Testis (tissue), 2 donors: ENCODE data around the gene SDSL.

ENCODE experiments used
- CTCF ChIP-seq, 3 experiments: fragments of 450-650 bp in 2 of 3; fragments of 200-600 bp in 1 of 3; sonication (generic) in 1 of 3; IDR thresholded peaks; one replicate each; pipeline ENCODE4 v1.5.1; 2016 to 2019; ENCODE audit warnings: antibody characterized with exemption in 3 of 3, mild to moderate bottlenecking in 2 of 3, moderate library complexity in 1 of 3
- POLR2A ChIP-seq: fragments of 450-650 bp; IDR thresholded peaks from one replicate; pipeline ENCODE4 v1.6.1; 2017; ENCODE audit warnings: antibody characterized with exemption, mild to moderate bottlenecking, moderate library complexity

GRCh38 chr12:113478351-113479011 is 56.3 kb downstream of the SDSL start:
- TF ChIP-seq CTCF (IDR thresholded peaks at IDR 0.05) = no peak
- TF ChIP-seq POLR2A = no peak
